AG08395 (cell line): ENCODE measurements around the gene DVL2.
A peak's percentile ranks its signal among the peaks of the same experiment; 100 is the strongest.
"Not testable (repeated sequence)": the region's sequence is repeated elsewhere in the genome, so short reads cannot be mapped to it uniquely, and the experiment has no call there.

Experiments
- DNase-seq: peaks from one replicate; pipeline ENCODE4 v3.0.0; 2012; ENCODE audit warnings: mixed read lengths, low spot score

DVL2 gene

GRCh38 chr17:7256766-7257456 lies 22.6 kb upstream of the DVL2 start:
- no peak for DNase-seq

- no peak for DNase-seq
Measured at GRCh38 chr17:7254511-7254910, 20.2 kb upstream of the DVL2 start.

- no peak for DNase-seq
Measured at GRCh38 chr17:7253082-7253481, 18.8 kb upstream of the DVL2 start.

DNA sequence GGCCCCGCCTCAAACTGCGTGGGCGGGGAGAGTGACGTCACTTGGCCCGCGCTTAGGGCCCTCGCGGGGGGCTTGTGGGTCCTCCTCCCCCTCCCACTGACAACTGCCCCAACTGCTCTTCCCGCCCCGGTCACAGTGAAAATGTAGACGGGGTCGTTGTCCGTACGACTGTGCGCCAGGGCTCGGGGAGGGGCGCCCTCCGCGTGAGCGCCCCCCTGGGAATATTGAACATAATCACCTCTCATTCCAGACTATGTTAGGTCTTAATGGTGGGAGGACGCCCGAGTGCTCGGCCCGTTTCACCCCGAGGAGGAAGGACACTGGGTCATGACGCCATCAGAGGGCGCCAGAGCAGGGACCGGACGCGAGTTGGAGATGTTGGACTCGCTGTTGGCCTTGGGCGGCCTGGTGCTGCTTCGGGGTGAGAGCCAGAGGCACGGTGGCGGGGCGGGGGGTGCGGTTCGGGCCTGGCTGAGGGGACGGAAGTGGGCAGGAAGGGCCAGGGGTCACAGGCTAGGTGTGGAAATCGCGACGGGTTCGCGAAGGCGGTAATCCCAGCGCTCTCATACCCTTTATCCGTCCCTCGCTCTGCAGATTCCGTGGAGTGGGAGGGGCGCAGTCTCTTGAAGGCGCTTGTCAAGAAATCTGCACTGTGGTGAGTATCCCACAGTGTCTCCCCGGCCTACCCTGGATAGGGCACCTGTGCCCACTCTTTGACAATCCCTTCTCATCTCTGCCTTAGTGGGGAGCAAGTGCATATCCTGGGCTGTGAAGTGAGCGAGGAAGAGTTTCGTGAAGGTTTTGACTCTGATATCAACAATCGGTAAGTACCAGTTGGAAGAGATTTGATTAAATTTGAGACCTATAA lies 18.1 kb upstream of the DVL2 start, which contains the start of gene ELP5:
Gene ELP5, plus strand, starts transcription at position 40 of the 868 bp plus-strand sequence. Its CDS starts 336 bp downstream, at position 376.
- peak; percentile 92 for DNase-seq

DNA sequence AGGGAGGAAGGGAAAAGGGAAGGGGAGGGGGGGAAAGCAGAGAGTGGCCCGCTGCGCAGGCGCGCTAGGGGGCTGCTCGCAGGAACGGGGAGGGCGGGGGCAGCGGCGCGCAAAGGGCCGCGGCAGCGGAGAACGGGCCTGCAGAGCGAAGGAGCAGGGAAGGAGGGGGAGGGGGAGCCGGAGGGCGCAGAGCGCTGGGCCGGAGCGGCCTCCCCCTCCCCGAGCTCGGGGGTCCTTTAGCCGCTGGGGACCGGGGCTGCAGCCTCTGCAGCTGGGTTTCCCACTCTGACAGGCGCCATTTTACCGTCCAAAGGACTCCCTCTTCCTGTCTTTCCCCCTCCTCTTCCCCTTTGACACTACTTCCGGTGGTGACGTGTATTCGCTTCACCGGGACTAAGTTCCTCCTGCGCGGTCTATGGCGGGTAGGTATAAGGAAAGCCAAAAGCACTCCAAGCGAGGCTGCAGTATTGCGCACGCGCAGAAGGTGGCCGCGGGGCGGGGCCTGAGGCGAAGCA lies 17.4 kb upstream of the DVL2 start, which contains the start of gene CTDNEP1:
Gene CTDNEP1, minus strand, starts transcription at position 74 of the 515 bp plus-strand sequence. CDS start 438 bp downstream, outside the sequence.
- DNase-seq, result peak; percentile 99

GRCh38 chr17:7250695-7251627 lies 16.6 kb upstream of the DVL2 start:
- DNase-seq, result no peak

DNA sequence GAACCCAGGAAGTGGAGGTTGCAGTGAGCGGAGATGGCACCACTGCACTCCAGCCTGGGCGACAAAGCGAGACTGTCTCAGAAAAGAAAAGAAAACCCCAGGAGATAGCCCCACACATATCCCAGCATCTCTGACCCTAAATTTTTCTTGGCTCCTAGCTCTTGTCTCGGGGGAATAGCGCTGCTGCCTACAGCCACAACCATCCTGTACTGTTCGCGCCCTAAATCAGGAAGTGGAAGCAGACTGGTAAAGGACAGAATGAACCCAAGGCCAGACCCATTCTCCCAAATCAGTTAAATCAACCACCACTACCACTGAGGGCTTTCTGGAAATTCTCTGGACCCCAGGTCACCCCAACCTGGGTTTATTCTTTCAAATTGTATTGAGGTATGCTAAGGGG lies 15.5 kb upstream of the DVL2 start:
- no peak for DNase-seq

DNA sequence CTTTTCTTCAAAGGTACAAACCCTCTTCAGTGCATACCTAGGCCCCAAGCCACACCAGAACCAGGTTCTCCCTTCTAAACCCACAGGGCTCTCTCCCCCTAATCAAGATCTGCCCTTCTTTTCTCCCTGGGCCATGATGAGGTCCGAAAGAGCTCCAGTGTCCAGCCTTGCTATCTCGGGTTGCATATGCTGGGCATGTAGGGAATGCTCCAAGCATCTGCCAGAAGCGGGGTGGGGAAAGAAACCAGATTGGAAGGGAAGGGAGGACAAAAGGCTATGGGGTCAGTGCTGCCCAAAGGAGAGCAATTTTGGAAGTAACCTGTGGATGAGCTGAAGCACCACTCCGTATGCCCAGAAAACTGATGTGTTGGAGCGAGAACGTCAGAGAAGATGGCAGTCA lies 14.9 kb upstream of the DVL2 start:
- DNase-seq, result no peak

- DNase-seq, result no peak
Measured at GRCh38 chr17:7248796-7249195, 14.5 kb upstream of the DVL2 start.

DNA sequence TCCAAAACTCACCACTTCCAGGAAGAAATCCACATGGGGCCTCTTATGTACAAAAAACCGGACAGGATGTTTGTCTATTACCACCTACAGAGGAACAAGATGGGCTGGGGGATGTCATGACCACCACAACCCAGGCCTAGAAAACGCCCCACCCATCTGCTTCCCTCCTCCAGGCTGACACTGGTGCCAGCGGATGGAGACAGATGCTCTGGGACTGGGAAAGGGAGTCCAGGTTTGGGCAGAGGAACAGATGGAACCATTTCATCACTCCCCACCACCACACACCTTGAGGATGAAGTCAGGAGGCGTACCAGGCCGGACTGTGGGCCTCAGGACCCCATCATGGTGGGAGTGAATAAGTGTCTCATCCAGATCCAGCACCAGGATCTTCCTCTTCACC lies 12.5 kb upstream of the DVL2 start:
- no peak for DNase-seq

DNA sequence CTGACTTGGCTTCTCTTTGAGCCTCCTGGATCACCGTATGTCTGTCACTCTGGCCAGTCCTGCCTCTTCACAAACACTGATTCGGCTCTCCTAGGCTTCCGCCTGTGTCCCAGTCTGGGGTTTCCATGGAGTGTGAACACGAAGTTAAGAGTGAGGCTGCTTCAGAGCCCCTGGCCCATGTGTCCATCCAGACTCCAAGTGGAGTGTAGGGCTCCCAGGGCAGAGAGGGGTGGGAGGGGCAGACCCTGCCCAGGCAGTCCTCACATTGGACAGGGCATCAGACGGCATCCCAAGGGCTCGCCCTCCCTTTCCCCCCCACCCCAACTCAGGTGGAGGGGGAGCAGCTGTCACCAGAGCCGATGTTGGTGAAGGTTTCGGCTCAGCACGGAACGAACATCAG lies 9.5 kb upstream of the DVL2 start:
- not testable (repeated sequence) for DNase-seq

- DNase-seq, result no peak
Measured at GRCh38 chr17:7243453-7243729, 9.1 kb upstream of the DVL2 start.

- peak; percentile 88 for DNase-seq
Measured at GRCh38 chr17:7242717-7243452, 8.6 kb upstream of the DVL2 start.

GRCh38 chr17:7241783-7242716 lies 7.7 kb upstream of the DVL2 start, which contains the start of gene GABARAP:
Gene GABARAP (minus strand): TSS chr17:7242449. CDS start chr17:7242330, 119 bp downstream.
- peak; percentile 86 for DNase-seq

DNA sequence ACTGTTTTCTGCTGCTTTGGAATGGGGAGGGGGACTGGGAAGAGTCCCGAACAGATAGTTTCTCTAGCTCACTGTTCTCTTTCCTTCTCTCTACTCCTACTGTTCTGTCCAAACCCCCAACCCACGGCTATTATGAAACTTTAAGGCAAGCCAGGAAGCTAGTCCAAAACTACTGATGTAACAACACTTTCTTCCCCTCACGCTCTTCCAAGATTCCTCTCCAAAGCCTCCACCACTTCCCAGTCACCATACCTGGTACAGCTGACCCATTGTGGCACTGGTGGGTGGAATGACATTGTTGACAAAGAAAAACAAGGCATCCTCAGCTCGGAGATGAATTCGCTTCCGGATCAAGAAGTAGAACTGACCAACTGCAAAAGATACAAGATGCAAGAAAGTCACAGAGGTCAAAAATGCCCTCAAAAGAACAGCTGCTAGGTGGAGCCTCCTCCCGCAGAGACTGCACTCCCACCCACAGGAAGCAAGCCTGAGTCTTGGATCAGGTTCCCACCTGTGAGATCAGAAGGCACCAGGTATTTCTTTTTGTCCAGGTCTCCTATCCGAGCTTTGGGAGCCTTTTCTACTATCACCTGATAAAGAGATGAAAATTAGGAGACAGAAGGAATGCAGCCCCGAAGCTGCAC lies 6.9 kb upstream of the DVL2 start:
- no peak for DNase-seq

- no peak for DNase-seq
Measured at GRCh38 chr17:7240375-7240774, 6.1 kb upstream of the DVL2 start.

DNA sequence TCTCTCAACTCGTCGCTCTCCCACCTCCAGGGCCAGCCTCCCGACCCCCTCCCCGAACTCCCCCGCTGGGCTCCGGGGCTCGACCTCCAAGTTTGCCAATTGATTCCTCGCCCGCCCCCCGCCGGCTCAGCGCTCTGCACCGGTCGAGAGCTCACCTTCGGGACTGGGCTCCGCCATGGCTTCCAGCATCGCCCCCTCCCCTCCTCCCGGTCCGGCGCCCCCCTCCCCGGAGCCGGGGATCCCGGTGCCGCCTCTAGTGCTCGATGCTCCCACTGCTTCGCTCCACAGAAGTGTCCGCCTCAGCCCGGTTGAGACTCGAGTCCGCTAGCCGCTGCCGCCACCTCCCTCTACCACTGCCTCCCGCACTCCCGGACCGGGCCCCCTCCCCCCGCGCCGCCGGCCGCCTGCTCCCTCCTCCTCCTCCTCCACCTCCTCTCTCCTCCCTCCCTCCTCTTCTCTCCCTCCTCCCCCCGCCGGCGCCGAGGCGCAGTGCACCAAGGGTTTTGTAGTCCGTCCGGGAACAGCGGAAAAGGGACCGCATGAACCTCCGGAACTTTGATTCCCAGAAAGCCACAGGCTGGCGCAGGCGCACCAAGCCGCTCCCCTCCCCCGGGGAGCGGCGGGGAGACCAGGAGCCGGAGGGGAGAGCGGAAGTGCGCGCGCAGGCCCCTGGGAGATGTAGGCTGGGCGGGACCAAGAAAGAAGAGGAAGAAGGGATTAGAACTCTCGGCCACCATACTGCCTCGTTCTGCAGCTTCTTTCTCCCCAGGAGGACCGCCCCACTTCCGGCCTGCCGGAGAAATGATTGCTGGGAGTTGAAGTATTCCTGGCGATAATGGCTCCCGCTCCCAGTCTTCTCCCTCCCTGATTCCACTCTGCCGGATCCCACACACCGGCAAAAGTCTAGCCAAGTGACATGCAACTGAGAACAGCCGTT lies 5.0 kb upstream of the DVL2 start, which contains the start of gene PHF23:
Gene PHF23, minus strand, starts transcription at position 367 of the 937 bp plus-strand sequence. Its CDS starts 178 bp downstream, at position 189.
- DNase-seq, result peak; percentile 100

GRCh38 chr17:7238420-7239090 lies 4.2 kb upstream of the DVL2 start:
- DNase-seq, result no peak
